NCI-H510A treated with DMSO at 0.1 percent for 48 hours (cell line): ENCODE measurements around the gene TMPRSS2.

ENCODE experiments used
- DNase-seq: peaks from one replicate; lab custom pipeline; 2025; lab: John Stamatoyannopoulos, UW

TMPRSS2 gene

GRCh38 chr21:41507521-41508414 lies at the start of gene TMPRSS2:
Gene TMPRSS2, minus strand, starts transcription at chr21:41508158. Its CDS starts 10,025 bp downstream, at chr21:41498133.
- DNase-seq = peak; percentile 16

GRCh38 chr21:41555057-41555456 lies 47.1 kb upstream of the TMPRSS2 start:
- no peak for DNase-seq

GRCh38 chr21:41552254-41552653 lies 44.3 kb upstream of the TMPRSS2 start:
- no peak for DNase-seq

- no peak for DNase-seq
Observed at GRCh38 chr21:41548781-41549180, 40.8 kb upstream of the TMPRSS2 start.

- no peak for DNase-seq
Observed at GRCh38 chr21:41547111-41547510, 39.2 kb upstream of the TMPRSS2 start.

- no peak for DNase-seq
Observed at GRCh38 chr21:41545500-41546359, 37.8 kb upstream of the TMPRSS2 start.

GRCh38 chr21:41542727-41543126 lies 34.8 kb upstream of the TMPRSS2 start:
- no peak for DNase-seq

GRCh38 chr21:41537356-41537755 lies 29.4 kb upstream of the TMPRSS2 start:
- DNase-seq = no peak

- no peak for DNase-seq
Observed at GRCh38 chr21:41536827-41537103, 28.8 kb upstream of the TMPRSS2 start.

GRCh38 chr21:41536076-41536826 lies 28.3 kb upstream of the TMPRSS2 start:
- peak; percentile 49 for DNase-seq

- no peak for DNase-seq
Observed at GRCh38 chr21:41530366-41530765, 22.4 kb upstream of the TMPRSS2 start.

GRCh38 chr21:41529769-41530168 lies 21.8 kb upstream of the TMPRSS2 start:
- DNase-seq = no peak

- DNase-seq = no peak
Observed at GRCh38 chr21:41526478-41527087, 18.6 kb upstream of the TMPRSS2 start.

- DNase-seq = no peak
Observed at GRCh38 chr21:41523175-41523574, 15.2 kb upstream of the TMPRSS2 start.

- DNase-seq = no peak
Observed at GRCh38 chr21:41521489-41522027, 13.6 kb upstream of the TMPRSS2 start.

GRCh38 chr21:41520560-41521442 lies 12.8 kb upstream of the TMPRSS2 start:
- DNase-seq = no peak

- DNase-seq = no peak
Observed at GRCh38 chr21:41519806-41520559, 12.0 kb upstream of the TMPRSS2 start.

GRCh38 chr21:41518757-41519156 lies 10.8 kb upstream of the TMPRSS2 start:
- DNase-seq = no peak

- DNase-seq = no peak
Observed at GRCh38 chr21:41511858-41512257, 3.9 kb upstream of the TMPRSS2 start.

- no peak for DNase-seq
Observed at GRCh38 chr21:41510500-41510899, 2.5 kb upstream of the TMPRSS2 start.
